GM21528 (cell line): ENCODE measurements around the gene ANKRD29.
"Not testable (repeated sequence)": the region's sequence is repeated elsewhere in the genome, so short reads cannot be mapped to it uniquely, and the experiment has no call there.

Source experiments
- ATAC-seq: cut with Tn5 transposase; IDR thresholded peaks from one replicate; pipeline ENCODE4 v1.9.1; 2021; ENCODE audit warnings: mild to moderate bottlenecking, moderate library complexity; ENCODE audit not compliant: unreplicated experiment, low FRiP score

The ANKRD29 gene

GRCh38 chr18:23568281-23569138 lies 94.2 kb downstream of the ANKRD29 start:
- ATAC-seq = no peak

GRCh38 chr18:23567671-23568070 lies 95.0 kb downstream of the ANKRD29 start:
- ATAC-seq = no peak

- no peak for ATAC-seq
These were observed 96.7 kb downstream of the ANKRD29 start for GRCh38 chr18:23565916-23566547.

- no peak for ATAC-seq
These were observed 99.2 kb downstream of the ANKRD29 start for GRCh38 chr18:23563377-23564043.

- no peak for ATAC-seq
These were observed 102.5 kb downstream of the ANKRD29 start for GRCh38 chr18:23560186-23560585.

GRCh38 chr18:23557511-23557910 lies 105.2 kb downstream of the ANKRD29 start:
- ATAC-seq = not testable (repeated sequence)

- no peak for ATAC-seq
These were observed 106.4 kb downstream of the ANKRD29 start for GRCh38 chr18:23556145-23556780.

GRCh38 chr18:23553887-23554286 lies 108.8 kb downstream of the ANKRD29 start:
- no peak for ATAC-seq

GRCh38 chr18:23552505-23552904 lies 110.2 kb downstream of the ANKRD29 start:
- ATAC-seq = no peak

- ATAC-seq = no peak
These were observed 110.7 kb downstream of the ANKRD29 start for GRCh38 chr18:23551978-23552377.

- no peak for ATAC-seq
These were observed 111.8 kb downstream of the ANKRD29 start for GRCh38 chr18:23550898-23551297.
